Activated T-cell treated with anti-CD3 and anti-CD28 coated beads, Interleukin-2, amount 50 U/mL, for 72 hours (primary cell): Measurements from ENCODE around the gene NEMP1. TPM values are rescaled to one million over a fixed set of nuclear protein-coding genes. Genes with fewer than 3 reads are reported as not detected.

Experiments used
- ATAC-seq, 2 donors: fragments of 150-1000 bp; cut with Tn5 transposase; replicated peaks in 1 of 2; 2 replicates each; pipeline ENCODE4 v1.10.0; 2021; ENCODE audit warnings: moderate library complexity in 2 of 2, mild to moderate bottlenecking in 1 of 2
- DNase-seq, 2 donors: peaks; one replicate each; pipeline ENCODE4 v3.0.0; 2021 to 2022; ENCODE audit warnings: mixed read lengths in 1 of 2
- H3K27ac Mint-ChIP-seq: one replicate; pipeline ENCODE4 v1.8.0; 2022; ENCODE audit warnings: mild to moderate bottlenecking, moderate library complexity, mixed read lengths
- H3K27me3 Mint-ChIP-seq: one replicate; pipeline ENCODE4 v1.8.0; 2022; ENCODE audit warnings: low read depth, mixed read lengths
- H3K36me3 Mint-ChIP-seq, 2 donors: one replicate each; pipeline ENCODE4 v1.8.0; 2022; ENCODE audit warnings: mixed read lengths in 2 of 2, mild to moderate bottlenecking in 1 of 2; ENCODE audit not compliant: insufficient read depth in 2 of 2
- H3K4me1 Mint-ChIP-seq: one replicate; pipeline ENCODE4 v1.8.0; 2022; ENCODE audit warnings: low read depth, mixed read lengths
- H3K4me3 Mint-ChIP-seq, 2 donors: one replicate each; pipeline ENCODE4 v1.8.0; 2022; ENCODE audit warnings: mild to moderate bottlenecking in 2 of 2, mixed read lengths in 2 of 2, moderate library complexity in 2 of 2
- H3K9me3 Mint-ChIP-seq, 2 donors: one replicate each; pipeline ENCODE4 v1.8.0; 2022; ENCODE audit warnings: mixed read lengths in 2 of 2
- total RNA-seq, 2 donors: library from RNA; stranded (reverse); gene quantifications; one replicate each; pipeline ENCODE4 v1.2.3, GENCODE V29; 2022

NEMP1 gene
- total RNA-seq, 2 donors from 2014 or later, result 114 to 119 TPM

GRCh38 chr12:57012600-57013465, 65.8 kb downstream of the NEMP1 start:
- ATAC-seq, result no peak
- Mint-ChIP-seq H3K4me3 (no peak overlapping the region), H3K27me3 (peaks cover 7% of the 10 kb centered on the region), H3K9me3 (no peaks in the 10 kb centered on the region), H3K4me1 (peaks cover 45% of the 10 kb centered on the region), H3K27ac (no peak overlapping the region), H3K36me3 (no peaks in the 10 kb centered on the region)
- no peak for DNase-seq

- Mint-ChIP-seq H3K9me3 (no peaks in the 10 kb centered on the region), H3K27ac (peak overlapping the region; percentile 41), H3K4me1 (peaks cover 56% of the 10 kb centered on the region), H3K27me3 (peaks cover 7% of the 10 kb centered on the region), H3K36me3 (no peaks in the 10 kb centered on the region), H3K4me3 (peak overlapping the region; percentile 55 to 62)
- peak; percentile 76 to 85 for ATAC-seq
- peak in 1 of 2 donors; percentile 14 for DNase-seq
Measured at GRCh38 chr12:57011438-57012424, 66.9 kb downstream of the NEMP1 start.

- peaks cover 60% of the 10 kb centered on the region for H3K4me1 Mint-ChIP-seq
- H3K9me3 Mint-ChIP-seq, result no peaks in the 10 kb centered on the region
- H3K27ac Mint-ChIP-seq, result no peak overlapping the region
- H3K36me3 Mint-ChIP-seq, result no peaks in the 10 kb centered on the region
- H3K27me3 Mint-ChIP-seq, result peaks cover 7% of the 10 kb centered on the region
- H3K4me3 Mint-ChIP-seq, result peak overlapping the region; percentile 55 to 62
- ATAC-seq, result no peak
- DNase-seq, result no peak
Measured at GRCh38 chr12:57010627-57011247, 67.9 kb downstream of the NEMP1 start.

GRCh38 chr12:57009949-57010626, 68.5 kb downstream of the NEMP1 start:
- H3K4me1 Mint-ChIP-seq, result peaks cover 67% of the 10 kb centered on the region
- H3K27me3 Mint-ChIP-seq, result peaks cover 7% of the 10 kb centered on the region
- DNase-seq (no peak), ATAC-seq (no peak)
- H3K9me3 Mint-ChIP-seq, result no peaks in the 10 kb centered on the region
- no peak overlapping the region for H3K4me3 Mint-ChIP-seq
- no peak overlapping the region for H3K27ac Mint-ChIP-seq
- no peaks in the 10 kb centered on the region for H3K36me3 Mint-ChIP-seq

GRCh38 chr12:57008178-57008577, 70.4 kb downstream of the NEMP1 start:
- H3K9me3 Mint-ChIP-seq, result no peaks in the 10 kb centered on the region
- H3K27ac Mint-ChIP-seq, result no peak overlapping the region
- peaks cover 2 to 10% of the 10 kb centered on the region in 2 donors for H3K36me3 Mint-ChIP-seq
- peak; percentile 20 to 24 for ATAC-seq
- peaks cover 77% of the 10 kb centered on the region for H3K4me1 Mint-ChIP-seq
- DNase-seq, result peak in 1 of 2 donors; percentile 10
- H3K27me3 Mint-ChIP-seq, result no peaks in the 10 kb centered on the region
- H3K4me3 Mint-ChIP-seq, result peak overlapping the region in 1 of 2 donors; percentile 12

- Mint-ChIP-seq H3K4me3 (peak overlapping the region; percentile 84 to 90), H3K4me1 (peaks cover 68% of the 10 kb centered on the region), H3K27me3 (no peaks in the 10 kb centered on the region), H3K27ac (peak overlapping the region; percentile 95), H3K9me3 (no peaks in the 10 kb centered on the region), H3K36me3 (peaks cover 2 to 18% of the 10 kb centered on the region in 2 donors)
- no peak for ATAC-seq
- DNase-seq, result peak in 1 of 2 donors; percentile 27
Measured at GRCh38 chr12:57006809-57007475, 71.6 kb downstream of the NEMP1 start.

GRCh38 chr12:57005980-57006808, 72.4 kb downstream of the NEMP1 start, which contains the start of gene ZBTB39:
ZBTB39 (minus strand) TSS chr12:57006546; CDS start chr12:57004917, 1,629 bp downstream.
- peaks cover 2 to 18% of the 10 kb centered on the region in 2 donors for H3K36me3 Mint-ChIP-seq
- peaks cover 68% of the 10 kb centered on the region for H3K4me1 Mint-ChIP-seq

More at GRCh38 chr12:57005980-57006808, 72.4 kb downstream of the NEMP1 start, which contains the start of gene ZBTB39:
- Mint-ChIP-seq H3K27ac (peak within 1 kb of the TSS; percentile 95), H3K4me3 (peak within 1 kb of the TSS; percentile 87 to 90), H3K27me3 (no peaks in the 10 kb centered on the region), H3K9me3 (no peaks in the 10 kb centered on the region)
- DNase-seq (peak; percentile 76 to 87), ATAC-seq (peak; percentile 78 to 87)

Other genes with a start within 250 kb of the NEMP1 start
- under 1 TPM in 1 of 2 donors, not detected in 1; 0.14 TPM for gene SDR9C7, start 144.4 kb downstream of the NEMP1 start, total RNA-seq
- gene RDH16, start 121.2 kb downstream of the NEMP1 start, total RNA-seq, result 1 to 10 TPM; 1.5 to 2.1 TPM
- gene ZBTB39, start 72.2 kb downstream of the NEMP1 start, total RNA-seq, result 10 to 100 TPM in 1 of 2 donors, 1 to 10 TPM in 1; 9.7 to 10.3 TPM
- gene TAC3, start 62.3 kb downstream of the NEMP1 start, total RNA-seq, result 1 to 10 TPM; 4.2 to 4.4 TPM
- 10 to 100 TPM; 11.4 to 13.4 TPM for gene MYO1A, start 28.7 kb downstream of the NEMP1 start, total RNA-seq
- 10 to 100 TPM; 30.7 to 31.0 TPM for gene NAB2, start 10.3 kb upstream of the NEMP1 start, total RNA-seq
- gene STAT6, start 32.6 kb upstream of the NEMP1 start, total RNA-seq, result 100 to 1,000 TPM; 178 to 191 TPM
- gene LRP1, start 49.7 kb upstream of the NEMP1 start, total RNA-seq, result 1 to 10 TPM; 3.2 to 4.8 TPM
- gene LRP1-AS, start 68.8 kb upstream of the NEMP1 start, total RNA-seq, result not detected
- gene NXPH4, start 138.0 kb upstream of the NEMP1 start, total RNA-seq, result 1 to 10 TPM; 1.5 to 2.3 TPM
- gene SHMT2, start 150.9 kb upstream of the NEMP1 start, total RNA-seq, result 100 to 1,000 TPM; 507 to 550 TPM
- gene STAC3, start 172.4 kb upstream of the NEMP1 start, total RNA-seq, result 1 to 10 TPM; 3.5 to 4.2 TPM